NAMALWA (cell line): ENCODE results near the gene CAMKK1.
A peak's percentile ranks its signal among the peaks of the same experiment; 100 is the strongest.

ENCODE experiments used
- DNase-seq: peaks from one replicate; pipeline ENCODE4 v3.0.0-alpha.2; 2015; ENCODE audit warnings: low spot score

Gene CAMKK1

DNA sequence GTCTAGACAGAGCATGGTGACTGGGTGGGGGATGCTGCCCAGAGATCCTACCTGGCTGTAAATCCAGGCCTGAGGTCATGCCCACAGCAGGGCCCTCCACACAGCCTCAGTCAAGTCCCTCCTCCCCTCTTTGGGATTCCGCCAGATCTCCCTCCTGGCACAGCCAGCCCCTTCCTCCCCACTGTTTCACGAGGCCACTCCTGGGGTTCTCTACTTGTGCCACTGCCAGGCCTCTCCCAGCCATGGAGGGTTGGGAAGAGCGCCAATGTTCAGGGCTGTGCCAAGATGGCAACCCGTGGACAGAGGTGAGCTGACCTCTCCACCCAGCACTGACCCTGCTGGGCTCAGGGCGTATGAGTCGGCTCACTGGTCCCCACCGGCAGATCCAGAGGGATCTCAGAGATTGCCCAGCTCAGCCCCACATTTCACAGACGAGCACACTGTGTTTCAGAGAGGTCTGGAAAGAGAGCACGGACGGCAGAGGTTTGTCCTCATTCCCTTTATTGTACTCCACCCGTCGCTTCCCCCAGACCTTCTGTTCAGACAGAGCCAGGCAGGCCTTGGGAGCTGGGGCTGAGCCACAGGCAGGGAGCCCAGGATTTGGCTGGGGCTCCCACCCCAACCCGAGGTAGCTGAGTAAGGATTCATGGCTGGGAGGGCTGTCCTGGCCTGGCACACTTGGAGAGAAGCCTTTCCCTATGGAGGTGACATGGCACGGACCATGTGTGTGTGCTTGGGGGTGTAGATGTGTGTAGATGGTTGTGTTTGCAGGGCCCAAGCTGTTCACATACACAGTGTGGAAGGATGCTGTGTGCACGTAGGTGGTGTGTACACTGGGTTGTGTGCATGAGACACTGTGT, 3.5 kb upstream of the CAMKK1 start:
- no peak for DNase-seq

GRCh38 chr17:3895354-3895753, 2.5 kb upstream of the CAMKK1 start:
- DNase-seq = no peak

- DNase-seq = no peak
Measured at GRCh38 chr17:3894911-3895343, 2.1 kb upstream of the CAMKK1 start.

DNA sequence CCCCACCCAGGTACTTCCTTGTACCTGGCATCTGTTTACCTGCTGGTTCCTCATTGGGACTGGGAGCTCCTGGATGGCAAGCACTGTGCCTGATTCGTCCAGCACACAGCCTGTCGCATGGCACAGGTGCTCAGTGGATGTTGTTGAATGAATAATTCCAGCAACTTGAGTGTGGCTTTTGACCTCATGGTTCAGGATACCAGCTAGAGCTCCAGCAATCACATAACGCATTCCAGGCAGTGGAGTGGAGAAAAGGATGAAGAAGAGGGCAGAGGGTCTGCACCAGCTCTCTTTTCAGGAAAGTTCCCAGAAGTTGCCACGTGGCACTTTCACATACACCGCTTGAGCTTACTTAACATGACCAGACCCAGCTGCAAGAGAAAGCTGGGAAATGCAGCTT, 1.3 kb upstream of the CAMKK1 start:
- DNase-seq = no peak

- no peak for DNase-seq
Measured at GRCh38 chr17:3893720-3894116, 865 bp upstream of the CAMKK1 start.

- DNase-seq = peak; percentile 41
Measured at GRCh38 chr17:3892095-3892998, 506 bp downstream of the CAMKK1 start.

GRCh38 chr17:3891626-3892094, 1.2 kb downstream of the CAMKK1 start:
- DNase-seq = no peak

GRCh38 chr17:3890878-3891219, 2.0 kb downstream of the CAMKK1 start:
- DNase-seq = no peak

DNA sequence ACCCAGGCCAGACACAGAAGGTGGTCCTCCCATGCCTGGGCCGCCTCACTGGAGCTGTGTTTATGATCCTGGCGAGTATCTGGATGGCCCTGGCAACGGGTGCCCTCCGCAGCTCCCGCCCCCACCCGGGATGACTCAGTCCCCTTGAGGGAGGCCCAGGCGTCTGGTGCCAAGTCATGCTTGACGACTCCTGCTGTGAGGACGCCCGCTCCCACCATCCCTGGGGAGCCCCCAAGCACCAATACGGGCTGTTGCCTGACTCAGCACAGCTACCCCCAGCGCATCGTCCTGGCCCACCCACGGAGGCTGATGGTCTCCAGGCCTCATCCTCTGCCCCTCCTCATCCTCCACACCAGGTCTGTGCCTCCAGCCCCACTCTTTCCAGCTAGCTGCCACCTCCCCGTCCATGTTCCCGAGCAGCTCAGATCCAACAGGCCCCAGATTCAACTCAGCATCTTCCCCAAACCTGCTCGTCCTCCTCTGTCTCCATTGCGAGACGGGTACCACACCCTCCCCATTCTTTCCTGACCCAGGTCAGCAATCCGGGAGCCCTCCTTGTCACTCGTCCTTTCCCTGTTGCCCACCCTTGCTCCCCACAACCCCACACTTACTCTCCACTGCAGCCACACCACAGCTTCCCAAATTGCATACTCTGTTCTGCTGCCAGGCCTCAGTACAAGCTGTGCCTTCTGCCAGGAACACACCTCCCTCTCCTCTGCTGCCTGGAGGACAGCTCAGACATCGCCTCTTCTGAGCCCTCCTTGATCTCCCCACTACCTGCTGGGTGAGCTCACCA, 2.6 kb downstream of the CAMKK1 start:
- no peak for DNase-seq

GRCh38 chr17:3889325-3890012, 3.4 kb downstream of the CAMKK1 start:
- no peak for DNase-seq

DNA sequence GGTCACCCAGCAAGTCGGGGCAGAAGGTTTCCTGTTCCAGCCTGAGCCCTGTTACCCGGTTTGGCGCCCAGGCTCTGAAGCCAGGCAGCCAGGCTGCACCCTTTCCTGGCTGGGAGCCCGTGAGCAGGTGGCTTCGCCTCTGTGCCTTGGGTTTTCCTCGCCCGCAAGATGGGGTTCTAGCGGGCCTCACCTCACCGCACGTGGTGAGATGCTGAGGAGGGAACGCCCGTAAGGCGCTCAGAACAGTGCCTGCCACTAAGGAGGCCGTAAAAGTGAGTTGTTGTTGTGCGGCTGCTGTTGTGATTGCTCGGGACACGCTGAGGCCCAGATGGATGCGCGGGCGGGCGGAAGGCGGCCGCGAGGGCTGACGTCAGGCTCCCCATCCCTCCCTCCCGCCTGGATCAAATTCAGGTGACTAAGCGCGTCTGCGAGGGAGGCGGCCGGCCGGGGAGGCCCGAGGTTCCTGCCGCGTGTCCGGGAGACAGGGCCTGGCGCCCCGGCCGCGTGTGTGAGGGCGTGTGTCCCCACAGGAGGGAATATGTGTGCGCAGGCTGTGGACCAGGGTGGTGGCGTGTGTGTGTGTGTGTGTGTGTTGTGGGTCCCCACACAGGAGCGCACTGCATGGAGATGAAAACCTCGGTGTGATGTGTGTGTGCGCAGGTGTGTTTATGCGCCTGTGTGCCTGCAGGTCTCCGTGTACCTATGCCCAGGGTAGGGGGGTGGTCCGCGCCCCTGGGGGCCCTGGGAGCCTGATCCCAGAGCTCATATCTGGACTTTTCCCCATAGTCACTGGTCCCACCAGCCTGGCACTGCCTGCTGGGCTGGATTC, 4.3 kb downstream of the CAMKK1 start:
- DNase-seq = no peak

DNA sequence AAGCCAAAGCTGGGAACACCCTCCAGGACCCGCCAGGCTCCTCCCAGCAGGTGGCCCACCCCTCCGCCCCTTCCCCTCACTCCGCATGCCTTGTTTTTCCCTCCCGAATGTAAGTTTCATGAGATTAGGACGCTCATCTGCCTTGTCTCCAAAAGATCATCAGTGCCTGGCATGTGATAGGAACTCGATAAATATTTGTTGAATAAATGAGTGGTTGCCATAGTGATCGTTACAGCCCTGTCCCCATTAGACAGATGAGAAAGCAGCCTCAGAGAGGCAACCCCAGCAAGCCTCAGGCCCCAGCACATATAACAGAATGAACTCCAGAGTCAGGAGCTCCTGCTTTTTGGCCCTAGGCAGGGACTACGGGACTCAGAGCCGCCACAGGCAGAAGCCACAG, 5.0 kb downstream of the CAMKK1 start:
- no peak for DNase-seq

- no peak for DNase-seq
Measured at GRCh38 chr17:3887394-3887793, 5.5 kb downstream of the CAMKK1 start.

DNA sequence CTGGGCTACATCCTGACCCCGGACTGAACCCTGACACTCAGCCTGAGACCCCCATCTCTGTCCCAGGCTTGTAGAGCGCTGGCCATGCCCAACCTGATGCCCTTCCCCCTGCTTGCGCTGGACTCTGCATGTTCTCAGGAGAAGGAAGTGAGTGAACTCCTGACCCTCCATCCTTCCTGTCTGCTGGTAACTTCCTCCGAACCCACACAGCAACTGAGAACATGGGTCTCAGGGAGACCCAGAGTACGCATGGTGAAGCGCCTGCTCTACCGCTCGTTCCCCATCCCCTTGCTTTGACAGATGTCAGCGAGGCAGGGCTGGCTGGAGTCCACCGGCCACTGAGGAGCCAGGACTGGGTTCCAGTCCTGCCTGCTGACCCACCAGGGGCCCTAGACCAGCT, 6.1 kb downstream of the CAMKK1 start:
- DNase-seq = no peak

- DNase-seq = no peak
Measured at GRCh38 chr17:3885970-3886369, 6.9 kb downstream of the CAMKK1 start.

- DNase-seq = no peak
Measured at GRCh38 chr17:3885271-3885670, 7.6 kb downstream of the CAMKK1 start.

DNA sequence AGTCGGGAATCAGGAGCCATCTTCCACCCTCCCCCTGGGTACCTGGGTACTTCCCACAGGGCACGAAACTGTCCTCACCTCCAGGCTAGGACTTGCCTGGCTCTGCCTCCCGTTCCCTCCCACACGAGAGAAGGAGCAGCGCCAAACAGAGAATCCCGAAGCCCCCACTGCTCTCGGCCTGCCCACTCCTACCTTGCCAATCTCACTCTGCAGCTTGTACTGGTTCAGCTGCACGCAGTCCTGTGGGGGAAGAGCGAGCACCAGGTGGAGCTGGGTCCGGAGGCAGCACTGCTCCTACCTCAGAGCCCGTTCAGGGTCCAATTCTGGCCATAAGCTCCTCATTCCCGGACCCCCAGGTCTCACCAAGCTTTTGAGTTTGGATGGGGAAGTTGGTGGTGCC, 8.7 kb downstream of the CAMKK1 start:
- DNase-seq = no peak

- DNase-seq = no peak
Measured at GRCh38 chr17:3882276-3882675, 10.6 kb downstream of the CAMKK1 start.

DNA sequence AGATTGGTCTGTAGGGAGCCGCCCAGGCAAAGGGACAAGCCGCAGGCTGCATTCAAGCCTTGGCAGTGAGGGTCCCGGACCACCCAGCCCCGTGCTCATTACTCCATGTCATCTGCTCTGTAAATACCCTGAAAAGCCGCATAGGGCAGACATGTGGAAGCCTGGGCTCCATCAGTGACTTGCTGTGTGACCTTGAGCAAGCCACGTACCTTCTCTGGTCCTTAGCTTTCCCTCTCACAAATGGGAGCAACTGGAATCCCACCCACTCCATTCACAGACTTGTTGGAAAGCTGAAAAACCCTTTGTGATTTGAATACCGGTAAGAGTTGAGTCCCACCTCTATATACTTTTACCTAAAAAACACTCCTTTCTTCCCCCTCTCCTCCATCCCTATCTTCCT, 11.9 kb downstream of the CAMKK1 start:
- no peak for DNase-seq

DNA sequence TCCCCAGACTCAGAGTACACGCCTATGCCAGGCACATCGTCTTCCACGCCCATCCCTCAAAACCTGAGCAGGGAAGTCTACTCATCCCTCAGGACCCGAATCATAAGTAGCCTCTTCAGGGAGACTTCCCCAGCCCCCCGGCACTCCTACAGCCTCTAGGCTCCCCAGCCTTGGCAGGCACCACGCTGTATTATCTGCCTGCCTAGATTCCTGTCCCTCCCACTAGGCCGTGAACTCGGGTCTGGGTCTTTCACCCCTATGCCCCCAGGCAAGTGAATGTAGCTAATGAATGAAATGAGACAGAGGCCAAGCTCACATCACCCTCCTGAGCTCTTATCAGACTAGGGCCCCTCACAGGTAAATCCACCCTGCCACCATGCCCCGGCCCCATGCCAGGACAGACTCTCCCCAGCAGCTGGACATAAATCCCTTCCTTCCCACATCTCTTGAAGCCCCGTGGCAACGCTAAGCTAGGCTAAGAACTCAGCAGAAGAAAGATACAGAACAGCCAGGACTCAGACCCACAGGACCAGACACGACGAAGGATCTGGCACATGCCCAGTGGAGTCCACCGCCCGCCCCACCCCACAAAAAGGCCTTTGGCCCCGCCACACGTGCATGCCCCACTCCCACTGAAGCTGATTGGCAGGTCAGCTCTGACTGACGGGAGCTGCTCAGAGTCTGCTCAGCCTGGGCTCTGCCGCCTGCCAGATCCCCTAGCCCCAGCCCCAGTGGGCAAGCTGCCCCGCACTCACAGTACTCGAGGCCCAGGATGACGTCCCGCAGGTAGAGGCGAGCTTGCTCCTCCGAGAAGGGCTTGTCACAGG, 13.0 kb downstream of the CAMKK1 start:
- no peak for DNase-seq
